Measurements from ENCODE around the gene HUS1.
A peak's percentile ranks its signal among the peaks of the same experiment; 100 is the strongest.

The HUS1 gene

GRCh38 chr7:47978790-47979144, 648 bp downstream of the HUS1 start:
- no peak for DNase-seq

- no peak for DNase-seq
Measured at GRCh38 chr7:47973739-47974138, 5.7 kb downstream of the HUS1 start.

GRCh38 chr7:47970761-47971160, 8.7 kb downstream of the HUS1 start:
- DNase-seq, result no peak

- no peak for DNase-seq
Measured at GRCh38 chr7:47968847-47969774, 10.3 kb downstream of the HUS1 start.

GRCh38 chr7:47967708-47968107, 11.7 kb downstream of the HUS1 start:
- no peak for DNase-seq

GRCh38 chr7:47967123-47967522, 12.3 kb downstream of the HUS1 start:
- DNase-seq, result no peak

GRCh38 chr7:47965456-47965855, 14.0 kb downstream of the HUS1 start:
- no peak for DNase-seq

- DNase-seq, result no peak
Measured at GRCh38 chr7:47962262-47962661, 17.2 kb downstream of the HUS1 start.

- no peak for DNase-seq
Measured at GRCh38 chr7:47957156-47957555, 22.3 kb downstream of the HUS1 start.

- DNase-seq, result no peak
Measured at GRCh38 chr7:47956220-47956619, 23.2 kb downstream of the HUS1 start.

GRCh38 chr7:47954231-47954911, 25.0 kb downstream of the HUS1 start:
- no peak for DNase-seq

GRCh38 chr7:47953822-47954221, 25.6 kb downstream of the HUS1 start:
- DNase-seq, result no peak

- no peak for DNase-seq
Measured at GRCh38 chr7:47952224-47952623, 27.2 kb downstream of the HUS1 start.

- no peak for DNase-seq
Measured at GRCh38 chr7:47951374-47951773, 28.0 kb downstream of the HUS1 start.

GRCh38 chr7:47950714-47951113, 28.7 kb downstream of the HUS1 start:
- no peak for DNase-seq

- no peak for DNase-seq
Measured at GRCh38 chr7:47949703-47950102, 29.7 kb downstream of the HUS1 start.

GRCh38 chr7:47948141-47948790, 31.1 kb downstream of the HUS1 start, which contains the start of gene PKD1L1:
TSS of gene PKD1L1 (minus strand) at chr7:47948466. CDS start at chr7:47948440, 26 bp downstream.
- DNase-seq, result no peak

- no peak for DNase-seq
Measured at GRCh38 chr7:47947355-47947749, 32.1 kb downstream of the HUS1 start.

GRCh38 chr7:47946581-47947354, 32.6 kb downstream of the HUS1 start:
- DNase-seq, result no peak

- peak; percentile 13 for DNase-seq
Measured at GRCh38 chr7:47945261-47946015, 34.0 kb downstream of the HUS1 start.

- DNase-seq, result no peak
Measured at GRCh38 chr7:47944536-47945260, 34.7 kb downstream of the HUS1 start.

Data from NK-92 treated with Interleukin-12 subunit alpha and Interleukin-12 subunit beta, amount 100 ng/mL, for 24 hours (cell line).